GM18507 (cell line): ENCODE results near the gene BRF1.

Source experiments
- DNase-seq: peaks from one replicate; pipeline ENCODE4 v3.0.0; 2011; ENCODE audit warnings: low read depth; ENCODE audit not compliant: insufficient read length; ENCODE audit errors: extremely low spot score
- FAIRE-seq: peaks from 2 replicates; lab custom pipeline; 2011; peaks lifted over from hg19 to GRCh38; lab: Jason Lieb, UNC

The BRF1 gene

GRCh38 chr14:105275267-105275946 lies 25.4 kb downstream of the BRF1 start:
- DNase-seq (no peak), FAIRE-seq (no peak)

GRCh38 chr14:105274637-105275036 lies 26.2 kb downstream of the BRF1 start:
- no peak for DNase-seq
- FAIRE-seq: no peak

GRCh38 chr14:105273062-105273461 lies 27.7 kb downstream of the BRF1 start:
- FAIRE-seq (no peak), DNase-seq (no peak)

DNA sequence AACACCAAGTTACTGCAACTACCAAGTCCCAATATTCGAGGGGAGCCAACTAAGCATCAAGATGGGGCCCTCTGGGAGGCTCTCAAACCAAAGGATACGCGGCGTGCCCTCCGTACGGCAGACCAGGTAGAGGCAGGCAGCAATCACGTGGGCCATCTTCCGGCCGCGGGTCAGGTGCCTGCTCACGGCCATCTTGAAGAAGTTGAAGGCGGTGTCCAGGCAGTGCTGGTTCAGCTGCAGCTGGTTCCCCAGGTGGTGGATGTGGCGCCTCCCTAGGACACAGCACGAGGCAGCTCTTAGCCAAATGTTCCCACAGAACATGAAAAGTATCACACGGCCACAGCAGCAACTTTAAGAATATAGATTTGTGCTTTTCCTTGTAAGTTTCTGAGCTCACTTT lies 28.2 kb downstream of the BRF1 start:
- DNase-seq (no peak), FAIRE-seq (no peak)

- FAIRE-seq (no peak), DNase-seq (no peak)
Observed at GRCh38 chr14:105271224-105271890, 29.4 kb downstream of the BRF1 start.

- DNase-seq (no peak), FAIRE-seq (no peak)
Observed at GRCh38 chr14:105269405-105269804, 31.4 kb downstream of the BRF1 start.

DNA sequence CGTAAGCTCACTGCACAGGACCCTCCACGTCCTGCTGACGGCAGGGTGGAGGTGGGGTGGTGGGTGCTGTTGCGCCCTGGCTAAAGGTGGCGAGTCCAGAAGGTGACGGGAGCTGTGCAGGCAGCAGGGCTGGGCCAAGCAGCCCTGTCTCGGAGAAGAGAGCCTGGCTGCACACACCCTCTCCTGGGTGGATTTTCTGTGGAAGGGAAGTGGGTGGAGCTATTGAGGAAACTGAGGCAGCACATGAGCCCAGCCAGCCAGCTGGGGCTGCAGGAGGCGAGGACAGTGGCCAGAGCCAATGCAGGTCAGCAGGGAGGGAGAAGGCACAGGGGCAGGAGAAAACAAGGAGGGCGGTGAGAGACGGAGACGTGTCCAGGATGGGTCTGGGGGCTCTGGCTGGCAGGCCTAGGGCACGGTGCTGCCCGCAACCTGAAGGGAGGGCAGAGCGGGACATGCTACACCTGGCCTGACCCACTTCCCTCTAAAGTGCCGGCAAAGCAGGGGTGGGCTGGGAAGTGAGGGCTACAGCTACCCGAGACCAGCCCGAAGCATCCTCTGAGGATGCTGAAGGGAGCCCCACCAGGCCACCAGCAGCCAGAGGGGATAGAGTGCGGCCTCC lies 32.0 kb downstream of the BRF1 start:
- no peak for DNase-seq
- no peak for FAIRE-seq

DNA sequence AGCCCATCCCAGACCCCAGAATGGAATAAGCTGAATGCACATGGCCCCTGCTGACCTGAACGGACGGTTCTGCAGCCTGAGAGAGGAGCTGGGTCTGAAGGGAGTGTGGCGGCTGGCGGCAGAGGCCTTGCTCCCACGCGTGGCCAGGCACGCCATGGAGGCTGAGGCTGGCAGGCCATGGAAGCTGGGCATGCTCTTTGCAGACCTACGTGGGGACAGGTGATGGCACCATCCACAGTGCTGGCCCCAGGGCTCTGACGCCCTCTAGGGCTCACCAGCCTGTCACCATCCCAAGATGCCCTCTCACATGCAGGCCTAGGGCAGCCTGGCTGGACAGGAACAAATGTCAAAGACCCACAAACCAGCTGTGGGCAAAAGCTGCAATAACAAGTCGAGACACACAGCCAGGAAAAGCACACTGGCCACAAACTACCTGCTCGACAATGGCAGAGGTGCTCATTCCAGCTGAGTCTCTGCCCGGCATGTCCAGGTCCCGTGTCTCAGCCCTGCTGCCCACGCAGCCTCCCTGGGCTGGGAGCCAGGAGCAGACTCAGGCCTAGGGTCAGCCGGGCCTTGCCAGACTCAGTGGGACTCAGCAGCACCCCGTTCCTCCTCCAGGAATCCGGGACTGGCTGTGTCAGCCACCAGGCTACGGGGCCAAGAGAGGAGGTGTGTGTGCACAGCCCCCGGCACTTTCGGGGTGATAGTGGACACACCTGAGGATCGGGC lies 32.8 kb downstream of the BRF1 start:
- DNase-seq (no peak), FAIRE-seq (no peak)

DNA sequence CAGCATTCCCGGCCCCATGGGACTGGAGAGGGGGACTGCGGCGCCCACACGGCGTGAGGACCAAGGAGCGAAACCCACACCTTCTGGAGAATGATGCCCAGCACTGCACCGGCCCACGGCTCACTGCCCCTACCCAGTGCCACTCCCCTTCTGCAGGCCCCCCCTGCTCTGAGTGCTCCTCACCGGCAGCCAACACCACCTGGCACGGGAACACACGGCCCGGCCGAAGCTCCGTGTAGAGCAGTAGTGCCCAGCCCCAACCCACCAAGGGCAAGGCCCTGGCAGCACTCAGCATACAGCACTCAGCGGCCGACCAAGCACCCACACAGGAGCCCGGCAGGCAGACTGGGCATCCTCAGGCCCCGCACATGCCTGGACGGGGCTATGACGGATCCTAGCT lies 39.0 kb downstream of the BRF1 start:
- DNase-seq (no peak), FAIRE-seq (no peak)

DNA sequence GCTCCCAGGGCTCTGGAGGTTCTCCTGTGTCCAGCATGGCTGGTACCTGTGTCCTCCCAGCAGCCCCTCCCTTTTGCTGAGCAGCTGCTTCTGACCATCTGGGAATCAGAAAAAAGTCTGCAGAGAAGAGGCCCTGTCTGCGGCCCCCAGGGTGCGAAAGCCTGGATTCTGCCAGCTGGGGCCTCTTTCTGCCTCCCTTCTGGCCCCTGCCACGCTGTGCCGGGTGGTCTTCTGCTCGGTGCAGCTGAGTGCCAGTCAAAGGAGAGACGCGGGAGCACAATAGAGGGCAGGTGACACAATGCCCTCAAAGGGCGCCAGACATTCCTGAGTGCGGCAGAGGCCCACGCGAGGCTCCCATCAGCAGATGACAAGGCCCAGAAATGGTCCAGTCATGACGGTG lies 39.8 kb downstream of the BRF1 start:
- no peak for FAIRE-seq
- DNase-seq: no peak

DNA sequence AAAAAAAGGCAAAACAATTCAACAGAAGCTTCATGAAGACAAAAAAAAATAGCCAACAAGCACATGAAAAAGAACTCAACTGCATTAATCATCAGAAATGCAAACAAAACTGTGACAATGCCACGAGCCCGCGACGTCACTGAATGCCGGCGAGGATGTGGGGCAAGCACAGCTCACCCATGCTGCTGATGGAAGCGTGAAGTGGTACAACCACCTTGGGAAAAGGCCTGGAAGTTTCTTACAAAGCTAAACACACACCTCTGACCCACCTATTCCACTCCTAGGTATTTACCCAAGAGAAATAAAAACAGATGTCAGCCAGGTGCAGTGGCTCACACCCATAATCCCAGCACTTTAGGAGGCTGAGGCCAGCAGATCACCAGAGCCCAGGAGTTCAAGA lies 42.0 kb downstream of the BRF1 start:
- FAIRE-seq: no peak
- no peak for DNase-seq

GRCh38 chr14:105257464-105257863 lies 43.3 kb downstream of the BRF1 start:
- FAIRE-seq (no peak), DNase-seq (no peak)

GRCh38 chr14:105256292-105256960 lies 44.4 kb downstream of the BRF1 start:
- no peak for FAIRE-seq
- no peak for DNase-seq

GRCh38 chr14:105255021-105255507 lies 45.7 kb downstream of the BRF1 start:
- no peak for DNase-seq
- FAIRE-seq: no peak

GRCh38 chr14:105253329-105253682 lies 47.5 kb downstream of the BRF1 start:
- DNase-seq: no peak
- no peak for FAIRE-seq

DNA sequence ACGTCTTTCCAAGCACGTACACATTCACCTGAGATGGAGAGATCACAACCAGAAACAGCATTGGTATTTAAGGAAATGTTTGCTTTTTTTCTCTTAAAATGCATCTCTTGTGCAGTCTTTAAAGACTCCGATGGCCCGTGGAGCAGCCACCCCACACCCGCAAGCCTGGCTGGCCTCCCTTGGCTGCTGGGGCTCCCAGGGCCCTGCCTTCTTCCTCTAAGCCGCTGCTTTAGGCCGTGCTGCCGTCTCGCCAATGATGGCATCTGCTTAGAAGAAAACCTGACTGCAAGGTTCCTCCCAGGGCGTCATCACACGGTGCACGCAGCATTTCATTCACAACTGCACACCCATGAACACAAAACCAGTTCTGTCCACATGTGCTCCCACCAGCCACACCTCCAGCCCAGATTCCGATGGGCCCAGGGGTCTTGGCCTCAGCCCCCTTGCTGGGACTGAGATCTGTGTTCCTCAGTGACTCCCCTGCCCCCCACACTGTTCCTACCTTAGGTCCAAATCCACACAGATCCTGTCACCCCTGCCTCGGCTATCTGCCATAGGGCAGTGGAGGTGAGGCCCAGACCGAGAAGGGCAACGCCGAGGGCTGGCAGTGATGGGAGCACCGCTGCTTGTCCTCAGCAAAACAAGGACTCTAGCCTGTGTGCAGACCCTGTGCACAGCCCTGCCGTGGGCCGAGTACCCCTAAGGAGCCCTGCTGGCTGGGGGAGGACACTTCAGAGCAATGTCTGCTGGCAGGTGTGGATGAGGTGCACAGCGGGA lies 48.1 kb downstream of the BRF1 start:
- DNase-seq (no peak), FAIRE-seq (no peak)

DNA sequence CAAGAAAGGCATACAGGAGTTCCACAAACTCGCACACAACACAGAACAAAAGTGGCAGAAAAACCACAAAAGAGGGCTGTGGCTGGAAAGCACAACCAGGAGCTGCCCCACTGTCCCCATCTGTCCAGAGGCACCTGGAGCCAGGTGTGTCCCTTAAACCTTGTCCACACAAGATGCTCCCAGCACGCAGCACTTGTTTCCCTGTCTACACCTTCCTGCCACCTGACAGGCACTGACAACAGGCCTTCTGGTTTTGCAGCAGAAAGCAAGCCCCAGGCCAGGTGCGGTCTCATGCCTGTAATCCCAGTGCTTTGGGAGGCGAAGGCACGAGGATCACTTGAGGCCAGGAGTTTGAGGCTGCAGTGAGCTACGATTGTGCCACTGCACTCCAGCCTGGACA lies 48.9 kb downstream of the BRF1 start:
- FAIRE-seq: no peak
- DNase-seq: no peak

DNA sequence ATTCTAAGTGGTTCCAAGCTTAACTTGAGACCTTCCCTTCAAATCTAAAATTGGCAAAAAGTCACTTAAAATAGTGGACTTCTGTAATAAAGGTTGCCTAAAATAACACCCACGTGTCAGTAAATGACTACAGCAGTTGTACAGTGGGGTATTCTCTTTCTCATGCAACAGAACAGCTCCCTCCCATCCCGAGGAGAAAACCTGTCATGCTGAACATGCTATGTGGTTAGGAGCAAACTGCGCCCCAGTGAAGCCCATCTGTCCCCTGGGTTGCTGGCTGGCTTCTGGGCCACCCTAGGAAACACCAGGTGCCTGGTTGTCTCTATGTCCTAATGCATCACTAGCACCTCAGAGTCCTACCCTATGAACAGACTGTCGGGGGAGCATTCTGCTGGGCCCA lies 49.8 kb downstream of the BRF1 start:
- DNase-seq: no peak
- FAIRE-seq: no peak

GRCh38 chr14:105250008-105250366 lies 50.8 kb downstream of the BRF1 start:
- FAIRE-seq (no peak), DNase-seq (no peak)
